Osteocyte (in vitro differentiated cells): ENCODE data around the gene SIM2. TPM values are rescaled to one million over a fixed set of nuclear protein-coding genes. Genes with fewer than 3 reads are reported as not detected.

Experiments
- DNase-seq: peaks from one replicate; pipeline ENCODE4 v3.0.0; 2021; ENCODE audit warnings: mixed read lengths; ENCODE audit not compliant: unreplicated experiment; ENCODE audit errors: extremely low spot score
- H3K27ac Mint-ChIP-seq: one replicate; pipeline ENCODE4 v1.8.0; 2021; ENCODE audit warnings: mild to moderate bottlenecking, mixed read lengths; ENCODE audit not compliant: unreplicated experiment
- H3K27me3 Mint-ChIP-seq: one replicate; pipeline ENCODE4 v1.8.0; 2021; ENCODE audit warnings: mixed read lengths; ENCODE audit not compliant: unreplicated experiment
- H3K36me3 Mint-ChIP-seq: one replicate; pipeline ENCODE4 v1.8.0; 2021; ENCODE audit warnings: mixed read lengths; ENCODE audit not compliant: unreplicated experiment
- H3K4me1 Mint-ChIP-seq: one replicate; pipeline ENCODE4 v1.8.0; 2021; ENCODE audit warnings: mixed read lengths; ENCODE audit not compliant: unreplicated experiment
- H3K4me3 Mint-ChIP-seq: one replicate; pipeline ENCODE4 v1.8.0; 2021; ENCODE audit warnings: mild to moderate bottlenecking, moderate library complexity, mixed read lengths; ENCODE audit not compliant: unreplicated experiment
- H3K9me3 Mint-ChIP-seq: one replicate; pipeline ENCODE4 v1.8.0; 2021; ENCODE audit warnings: mixed read lengths; ENCODE audit not compliant: unreplicated experiment
- CTCF ChIP-seq: fragments of 200-600 bp; sonication (generic); IDR thresholded peaks from 2 replicates; pipeline ENCODE4 v1.5.0; 2021; ENCODE audit warnings: antibody characterized with exemption, mild to moderate bottlenecking, moderate library complexity
- total RNA-seq: library from RNA; stranded (reverse); gene quantifications from 2 replicates; pipeline ENCODE4 v1.2.1, GENCODE V29; 2021

The SIM2 gene
- total RNA-seq, 1 donor from 2014 or later, result 1.5 TPM

GRCh38 chr21:36783612-36784374 lies 84.9 kb downstream of the SIM2 start:
- no peak for DNase-seq
- Mint-ChIP-seq H3K36me3 (peaks cover 2% of the 10 kb centered on the region), H3K27ac (no peak overlapping the region), H3K9me3 (no peaks in the 10 kb centered on the region), H3K4me3 (no peak overlapping the region), H3K4me1 (no peaks in the 10 kb centered on the region), H3K27me3 (no peaks in the 10 kb centered on the region)
- TF ChIP-seq CTCF, result no peak

- no peak overlapping the region for H3K27ac Mint-ChIP-seq
- H3K4me1 Mint-ChIP-seq, result no peaks in the 10 kb centered on the region
- TF ChIP-seq CTCF, result no peak
Measured at GRCh38 chr21:36784947-36785346, 86.0 kb downstream of the SIM2 start.

GRCh38 chr21:36785615-36786014 lies 86.7 kb downstream of the SIM2 start:
- TF ChIP-seq CTCF, result no peak
- no peak for DNase-seq
- H3K36me3 Mint-ChIP-seq, result no peaks in the 10 kb centered on the region
- no peaks in the 10 kb centered on the region for H3K4me1 Mint-ChIP-seq
- no peak overlapping the region for H3K4me3 Mint-ChIP-seq
- H3K27me3 Mint-ChIP-seq, result no peaks in the 10 kb centered on the region
- H3K9me3 Mint-ChIP-seq, result no peaks in the 10 kb centered on the region
- no peak overlapping the region for H3K27ac Mint-ChIP-seq

More at GRCh38 chr21:36784947-36785346, 86.0 kb downstream of the SIM2 start:
- Mint-ChIP-seq H3K4me3 (no peak overlapping the region), H3K9me3 (no peaks in the 10 kb centered on the region), H3K36me3 (peaks cover under 1% of the 10 kb centered on the region), H3K27me3 (no peaks in the 10 kb centered on the region)
- no peak for DNase-seq

- TF ChIP-seq CTCF, result no peak
- no peaks in the 10 kb centered on the region for H3K27me3 Mint-ChIP-seq
- DNase-seq, result no peak
Measured at GRCh38 chr21:36786186-36786585, 87.3 kb downstream of the SIM2 start.

GRCh38 chr21:36788120-36788638 lies 89.3 kb downstream of the SIM2 start:
- H3K4me3 Mint-ChIP-seq, result no peak overlapping the region
- TF ChIP-seq CTCF, result no peak
- H3K27ac Mint-ChIP-seq, result no peak overlapping the region

More at GRCh38 chr21:36786186-36786585, 87.3 kb downstream of the SIM2 start:
- no peak overlapping the region for H3K4me3 Mint-ChIP-seq
- no peak overlapping the region for H3K27ac Mint-ChIP-seq
- H3K36me3 Mint-ChIP-seq, result no peaks in the 10 kb centered on the region
- no peaks in the 10 kb centered on the region for H3K4me1 Mint-ChIP-seq
- H3K9me3 Mint-ChIP-seq, result no peaks in the 10 kb centered on the region

More at GRCh38 chr21:36788120-36788638, 89.3 kb downstream of the SIM2 start:
- no peaks in the 10 kb centered on the region for H3K27me3 Mint-ChIP-seq
- H3K4me1 Mint-ChIP-seq, result no peaks in the 10 kb centered on the region
- no peak for DNase-seq
- no peaks in the 10 kb centered on the region for H3K9me3 Mint-ChIP-seq
- no peaks in the 10 kb centered on the region for H3K36me3 Mint-ChIP-seq
